Measurements from ENCODE around the gene RPP40.

The RPP40 gene

DNA sequence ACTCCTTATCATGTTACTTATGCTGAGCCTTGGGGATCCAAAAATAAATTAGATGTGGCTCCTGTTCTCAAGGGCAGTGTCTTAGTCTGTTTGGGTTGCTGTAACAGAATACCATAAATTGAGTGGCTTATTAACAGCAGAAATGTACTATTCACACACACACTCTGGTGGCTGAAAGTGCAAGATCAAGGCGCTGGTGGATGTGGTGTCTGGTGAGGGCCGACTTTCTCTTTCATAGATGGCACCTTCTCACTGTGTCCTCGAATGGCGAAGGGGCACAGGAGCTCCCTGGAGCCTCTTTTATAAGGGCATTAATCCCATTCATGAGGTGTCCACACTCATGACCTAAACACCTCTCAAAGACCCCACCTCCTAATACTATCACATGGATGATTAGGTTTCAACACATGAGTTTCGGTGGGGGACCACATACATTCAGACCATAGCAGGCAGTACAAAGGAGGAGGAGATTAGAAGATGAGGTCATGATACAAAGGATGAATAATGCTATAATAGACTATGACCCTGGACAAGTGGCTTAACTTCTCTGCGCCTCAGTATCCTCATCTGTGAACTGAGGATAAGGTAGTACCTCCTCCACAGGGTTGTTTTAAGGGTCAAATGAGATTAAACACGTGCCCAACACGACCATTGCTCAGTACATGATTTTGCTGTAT, 34.1 kb downstream of the RPP40 start:
- no peak for TF ChIP-seq CTCF (conservative IDR thresholded peaks at IDR 0.05)
- H3K27ac ChIP-seq, result no peak overlapping the region

- TF ChIP-seq CTCF (conservative IDR thresholded peaks at IDR 0.05), result no peak
- no peak overlapping the region for H3K27ac ChIP-seq
Measured at GRCh38 chr6:4967301-4968030, 36.4 kb downstream of the RPP40 start.

GRCh38 chr6:4965562-4966389, 38.1 kb downstream of the RPP40 start:
- no peak overlapping the region for H3K27ac ChIP-seq
- TF ChIP-seq CTCF (conservative IDR thresholded peaks at IDR 0.05), result no peak

- no peak for TF ChIP-seq CTCF (conservative IDR thresholded peaks at IDR 0.05)
- no peak overlapping the region for H3K27ac ChIP-seq
Measured at GRCh38 chr6:4964675-4965561, 38.9 kb downstream of the RPP40 start.

DNA sequence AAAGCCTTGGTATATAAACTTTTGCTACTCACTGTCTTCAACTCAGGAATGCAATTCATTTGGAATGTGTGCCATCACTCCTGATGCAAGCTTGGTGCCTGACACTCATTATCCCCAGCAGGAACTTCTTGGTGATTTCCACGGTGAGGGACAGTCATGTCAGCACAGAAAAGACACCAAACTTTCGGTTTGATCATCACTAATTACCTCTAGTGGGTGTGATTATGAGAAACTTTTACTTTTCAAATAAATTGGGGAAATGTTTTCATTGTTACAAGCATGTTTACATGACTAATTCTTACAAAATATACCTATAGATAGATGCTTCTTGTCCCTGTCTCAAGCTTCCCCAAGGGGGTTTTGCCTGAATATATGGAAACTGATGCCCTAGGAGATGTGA, 40.9 kb downstream of the RPP40 start:
- TF ChIP-seq CTCF (conservative IDR thresholded peaks at IDR 0.05), result no peak
- H3K27ac ChIP-seq, result no peak overlapping the region

- no peak for TF ChIP-seq CTCF (conservative IDR thresholded peaks at IDR 0.05)
Measured at GRCh38 chr6:4961322-4962168, 42.3 kb downstream of the RPP40 start.

More at GRCh38 chr6:4961322-4962168, 42.3 kb downstream of the RPP40 start:
- H3K27ac ChIP-seq, result no peak overlapping the region
